ENCODE results near the gene CSNK1G3.

The CSNK1G3 gene

GRCh38 chr5:123528065-123528464 is 16.1 kb downstream of the CSNK1G3 start:
- Mint-ChIP-seq H3K4me3 (no peak overlapping the region), H3K4me1 (ENCODE audit: low read depth) (peaks cover 8% of the 10 kb centered on the region)

GRCh38 chr5:123528878-123529277 is 16.9 kb downstream of the CSNK1G3 start:
- Mint-ChIP-seq H3K27me3 (ENCODE audit: low read depth) (no peaks in the 10 kb centered on the region), H3K4me3 (no peak overlapping the region), H3K4me1 (ENCODE audit: low read depth) (peaks cover 10% of the 10 kb centered on the region), H3K27ac (no peak overlapping the region), H3K36me3 (ENCODE audit: low read depth) (peaks cover 2% of the 10 kb centered on the region), H3K9me3 (no peaks in the 10 kb centered on the region)

More at GRCh38 chr5:123528065-123528464, 16.1 kb downstream of the CSNK1G3 start:
- H3K27ac Mint-ChIP-seq: no peak overlapping the region
- peaks cover 2% of the 10 kb centered on the region for H3K36me3 Mint-ChIP-seq (ENCODE audit: low read depth)
- no peaks in the 10 kb centered on the region for H3K27me3 Mint-ChIP-seq (ENCODE audit: low read depth)
- H3K9me3 Mint-ChIP-seq: no peaks in the 10 kb centered on the region

- H3K4me3 Mint-ChIP-seq: no peak overlapping the region
- H3K36me3 Mint-ChIP-seq (ENCODE audit: low read depth): peaks cover 3% of the 10 kb centered on the region
- no peak overlapping the region for H3K27ac Mint-ChIP-seq
- no peaks in the 10 kb centered on the region for H3K9me3 Mint-ChIP-seq
- H3K4me1 Mint-ChIP-seq (ENCODE audit: low read depth): peaks cover 10% of the 10 kb centered on the region
- no peaks in the 10 kb centered on the region for H3K27me3 Mint-ChIP-seq (ENCODE audit: low read depth)
These were observed 18.8 kb downstream of the CSNK1G3 start for GRCh38 chr5:123530728-123531127.

DNA sequence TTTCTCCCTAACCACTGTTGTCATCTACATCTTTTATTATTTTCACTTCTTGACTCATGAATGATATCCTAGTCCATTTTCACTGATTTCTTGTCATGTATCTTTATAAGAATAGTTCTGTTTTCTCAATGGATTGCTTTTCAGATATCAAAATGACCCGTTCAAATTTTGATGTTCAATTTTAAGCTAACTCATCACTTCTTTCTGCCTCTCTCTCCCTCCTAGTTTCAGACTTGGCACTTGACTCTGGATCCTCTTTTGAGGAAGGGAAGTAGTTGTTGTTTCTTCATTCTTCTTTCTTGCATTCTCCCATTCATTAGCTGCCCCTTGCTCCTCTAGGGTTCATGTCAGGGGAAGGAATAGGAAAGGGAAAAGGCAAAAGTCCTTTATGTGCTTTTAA is 23.7 kb downstream of the CSNK1G3 start:
- Mint-ChIP-seq H3K27me3 (ENCODE audit: low read depth) (no peaks in the 10 kb centered on the region), H3K4me1 (ENCODE audit: low read depth) (peaks cover 7% of the 10 kb centered on the region), H3K27ac (no peak overlapping the region), H3K36me3 (ENCODE audit: low read depth) (peaks cover 4% of the 10 kb centered on the region), H3K9me3 (no peaks in the 10 kb centered on the region), H3K4me3 (no peak overlapping the region)

DNA sequence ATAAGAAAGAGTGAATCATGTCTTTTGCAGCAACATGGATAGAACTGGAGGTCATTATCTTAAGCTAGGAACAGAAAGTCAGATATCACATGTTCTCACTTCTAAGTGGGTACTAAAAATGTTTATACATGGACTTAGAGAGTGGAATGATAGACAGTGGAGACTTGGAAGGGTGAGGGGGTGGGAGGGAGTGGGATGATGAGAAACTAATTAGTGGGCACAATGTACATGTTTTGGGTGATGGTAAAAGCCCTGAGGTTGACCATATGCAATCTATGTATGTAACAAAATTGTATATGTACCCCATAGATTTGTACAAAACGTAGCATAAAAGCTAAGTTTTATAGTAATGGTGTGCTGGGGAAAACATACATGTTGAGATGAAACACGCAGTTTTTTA is 25.3 kb downstream of the CSNK1G3 start:
- Mint-ChIP-seq H3K36me3 (ENCODE audit: low read depth) (peaks cover 4% of the 10 kb centered on the region), H3K4me3 (no peak overlapping the region), H3K4me1 (ENCODE audit: low read depth) (peaks cover 7% of the 10 kb centered on the region), H3K9me3 (no peaks in the 10 kb centered on the region), H3K27ac (no peak overlapping the region), H3K27me3 (ENCODE audit: low read depth) (no peaks in the 10 kb centered on the region)

- H3K9me3 Mint-ChIP-seq: no peaks in the 10 kb centered on the region
- no peak overlapping the region for H3K27ac Mint-ChIP-seq
- H3K4me1 Mint-ChIP-seq (ENCODE audit: low read depth): peaks cover 12% of the 10 kb centered on the region
- no peaks in the 10 kb centered on the region for H3K27me3 Mint-ChIP-seq (ENCODE audit: low read depth)
- no peak overlapping the region for H3K4me3 Mint-ChIP-seq
- peaks cover 6% of the 10 kb centered on the region for H3K36me3 Mint-ChIP-seq (ENCODE audit: low read depth)
These were observed 25.9 kb downstream of the CSNK1G3 start for GRCh38 chr5:123537845-123538244.

GRCh38 chr5:123538670-123539459 is 26.9 kb downstream of the CSNK1G3 start:
- Mint-ChIP-seq H3K4me1 (ENCODE audit: low read depth) (peaks cover 17% of the 10 kb centered on the region), H3K9me3 (no peaks in the 10 kb centered on the region)

GRCh38 chr5:123540534-123540933 is 28.6 kb downstream of the CSNK1G3 start:
- H3K27ac Mint-ChIP-seq: no peak overlapping the region
- no peak overlapping the region for H3K4me3 Mint-ChIP-seq
- no peaks in the 10 kb centered on the region for H3K9me3 Mint-ChIP-seq
- peaks cover 19% of the 10 kb centered on the region for H3K4me1 Mint-ChIP-seq (ENCODE audit: low read depth)
- H3K36me3 Mint-ChIP-seq (ENCODE audit: low read depth): peaks cover 6% of the 10 kb centered on the region
- H3K27me3 Mint-ChIP-seq (ENCODE audit: low read depth): no peaks in the 10 kb centered on the region

More at GRCh38 chr5:123538670-123539459, 26.9 kb downstream of the CSNK1G3 start:
- H3K4me3 Mint-ChIP-seq: no peak overlapping the region
- H3K27me3 Mint-ChIP-seq (ENCODE audit: low read depth): no peaks in the 10 kb centered on the region
- H3K36me3 Mint-ChIP-seq (ENCODE audit: low read depth): peaks cover 6% of the 10 kb centered on the region
- H3K27ac Mint-ChIP-seq: no peak overlapping the region

DNA sequence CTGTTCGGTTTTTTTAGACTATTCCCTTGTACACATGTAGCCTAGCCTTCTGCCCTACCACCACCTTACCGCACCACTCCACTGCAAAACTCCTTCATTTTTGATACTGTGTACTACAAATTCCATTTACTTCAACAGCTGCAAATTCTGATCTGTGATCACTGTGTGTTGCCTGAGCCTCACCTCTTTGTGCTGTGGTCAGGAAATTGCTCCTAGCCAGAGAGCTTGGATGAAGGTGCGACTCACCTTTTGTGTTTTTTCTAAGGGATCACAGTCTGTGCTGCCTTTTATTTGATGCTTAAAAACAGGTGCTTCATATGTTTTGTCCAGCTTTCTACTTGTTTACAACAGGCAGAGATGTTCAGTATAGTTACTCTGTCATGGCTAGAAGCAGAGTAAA is 31.5 kb downstream of the CSNK1G3 start:
- H3K4me3 Mint-ChIP-seq: no peak overlapping the region
- no peak overlapping the region for H3K27ac Mint-ChIP-seq
- H3K4me1 Mint-ChIP-seq (ENCODE audit: low read depth): peaks cover 23% of the 10 kb centered on the region
- H3K36me3 Mint-ChIP-seq (ENCODE audit: low read depth): peaks cover 3% of the 10 kb centered on the region
- no peaks in the 10 kb centered on the region for H3K27me3 Mint-ChIP-seq (ENCODE audit: low read depth)
- H3K9me3 Mint-ChIP-seq: no peaks in the 10 kb centered on the region

DNA sequence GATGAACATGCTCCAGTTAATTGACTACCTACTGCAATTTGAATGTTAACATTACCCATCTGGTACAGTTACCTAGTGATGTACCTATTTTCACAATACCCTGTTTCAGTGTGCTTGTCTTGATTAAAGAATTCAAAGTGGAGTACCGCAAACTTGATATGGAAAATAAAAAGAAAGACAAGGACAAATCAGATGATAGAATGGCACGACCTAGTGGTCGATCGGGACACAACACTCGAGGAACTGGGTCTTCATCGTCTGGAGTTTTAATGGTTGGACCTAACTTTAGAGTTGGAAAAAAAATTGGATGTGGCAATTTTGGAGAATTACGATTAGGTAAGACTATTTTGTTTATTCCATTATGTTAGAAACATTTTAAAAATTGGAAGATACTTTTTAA is 33.5 kb downstream of the CSNK1G3 start:
- Mint-ChIP-seq H3K9me3 (no peaks in the 10 kb centered on the region), H3K4me1 (ENCODE audit: low read depth) (peaks cover 37% of the 10 kb centered on the region), H3K27me3 (ENCODE audit: low read depth) (no peaks in the 10 kb centered on the region), H3K4me3 (no peak overlapping the region), H3K27ac (no peak overlapping the region), H3K36me3 (ENCODE audit: low read depth) (peaks cover 12% of the 10 kb centered on the region)

GRCh38 chr5:123546657-123547056 is 34.7 kb downstream of the CSNK1G3 start:
- Mint-ChIP-seq H3K4me1 (ENCODE audit: low read depth) (peaks cover 37% of the 10 kb centered on the region), H3K27ac (no peak overlapping the region), H3K27me3 (ENCODE audit: low read depth) (no peaks in the 10 kb centered on the region), H3K36me3 (ENCODE audit: low read depth) (peaks cover 12% of the 10 kb centered on the region), H3K4me3 (no peak overlapping the region), H3K9me3 (no peaks in the 10 kb centered on the region)

DNA sequence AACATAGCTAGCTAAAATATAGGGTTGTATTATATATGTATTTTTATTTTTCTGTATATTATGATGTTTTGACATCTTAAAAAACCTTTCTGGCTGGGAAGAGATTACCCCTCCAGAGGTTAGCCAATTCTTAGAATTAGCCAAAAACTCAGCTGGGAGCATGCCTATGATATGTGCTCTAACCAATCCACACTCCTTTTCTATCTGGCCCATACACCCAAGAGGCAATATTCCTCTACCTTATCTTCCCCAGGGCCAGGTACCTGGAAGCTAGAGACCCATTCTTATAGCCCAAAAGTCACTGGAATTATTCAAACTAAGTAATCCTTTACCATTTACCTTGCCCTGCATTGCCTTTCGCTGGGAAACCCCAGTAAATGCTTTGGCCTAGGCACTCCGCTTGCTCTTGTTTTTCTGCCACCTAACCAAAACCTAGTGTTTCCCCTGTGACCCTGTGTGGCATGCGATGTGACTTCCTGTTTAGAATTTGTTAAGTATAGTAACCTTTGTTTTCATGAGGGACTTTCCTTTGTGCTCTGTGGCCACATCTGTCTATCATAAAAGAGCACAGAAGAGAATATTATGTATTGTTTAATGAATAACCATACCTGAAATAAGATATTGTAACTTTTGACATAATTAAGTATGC is 37.4 kb downstream of the CSNK1G3 start:
- no peaks in the 10 kb centered on the region for H3K9me3 Mint-ChIP-seq
- peaks cover 10% of the 10 kb centered on the region for H3K36me3 Mint-ChIP-seq (ENCODE audit: low read depth)
- peak overlapping the region; percentile 36 for H3K4me3 Mint-ChIP-seq
- peak overlapping the region; percentile 87 for H3K27ac Mint-ChIP-seq
- no peaks in the 10 kb centered on the region for H3K27me3 Mint-ChIP-seq (ENCODE audit: low read depth)
- peaks cover 23% of the 10 kb centered on the region for H3K4me1 Mint-ChIP-seq (ENCODE audit: low read depth)

GRCh38 chr5:123554601-123555000 is 42.6 kb downstream of the CSNK1G3 start:
- H3K4me1 Mint-ChIP-seq (ENCODE audit: low read depth): peaks cover 12% of the 10 kb centered on the region
- no peak overlapping the region for H3K4me3 Mint-ChIP-seq
- no peaks in the 10 kb centered on the region for H3K27me3 Mint-ChIP-seq (ENCODE audit: low read depth)
- H3K9me3 Mint-ChIP-seq: no peaks in the 10 kb centered on the region
- H3K36me3 Mint-ChIP-seq (ENCODE audit: low read depth): peaks cover 20% of the 10 kb centered on the region
- no peak overlapping the region for H3K27ac Mint-ChIP-seq

GRCh38 chr5:123557907-123558306 is 45.9 kb downstream of the CSNK1G3 start:
- no peak overlapping the region for H3K4me3 Mint-ChIP-seq
- no peaks in the 10 kb centered on the region for H3K9me3 Mint-ChIP-seq
- peaks cover 21% of the 10 kb centered on the region for H3K36me3 Mint-ChIP-seq (ENCODE audit: low read depth)
- no peaks in the 10 kb centered on the region for H3K27me3 Mint-ChIP-seq (ENCODE audit: low read depth)
- H3K27ac Mint-ChIP-seq: no peak overlapping the region
- H3K4me1 Mint-ChIP-seq (ENCODE audit: low read depth): peaks cover 6% of the 10 kb centered on the region

GRCh38 chr5:123558762-123559433 is 46.9 kb downstream of the CSNK1G3 start:
- Mint-ChIP-seq H3K27me3 (ENCODE audit: low read depth) (no peaks in the 10 kb centered on the region), H3K36me3 (ENCODE audit: low read depth) (peaks cover 21% of the 10 kb centered on the region), H3K4me3 (no peak overlapping the region), H3K27ac (no peak overlapping the region), H3K9me3 (no peaks in the 10 kb centered on the region), H3K4me1 (ENCODE audit: low read depth) (peaks cover 6% of the 10 kb centered on the region)
